ENCODE data around the gene RCAN1. TPM values are rescaled to one million over a fixed set of nuclear protein-coding genes. Genes with fewer than 3 reads are reported as not detected.

Gene RCAN1
- total RNA-seq = 1 to 10 TPM; 6.7 to 8.9 (median 8.2) TPM
- total RNA-seq (2013) = 10.1 TPM

- peak within 1 kb of the TSS; percentile 91 to 94 for H3K27ac Mint-ChIP-seq
- H3K9me3 ChIP-seq (ENCODE audit: control insufficient read depth, insufficient read depth, low read length) = no peaks in the 10 kb centered on the region
- peak within 1 kb of the TSS; percentile 71 for H3K27ac ChIP-seq (ENCODE audit: low read length)
- H3K36me3 ChIP-seq (ENCODE audit: control insufficient read depth, insufficient read depth, low read length) = no peaks in the 10 kb centered on the region
- WGBS (ENCODE audit: insufficient coverage) = under 1% methylated on average over 121 of the region's 121 CpGs
- no peaks in the 10 kb centered on the region for H3K36me3 Mint-ChIP-seq
- H3K4me3 ChIP-seq (ENCODE audit: low read length) = peak within 1 kb of the TSS; percentile 38
- peak; percentile 78 to 94 for DNase-seq
- H3K27me3 Mint-ChIP-seq (ENCODE audit: low read depth in 2 of 2) = peaks cover 0 to 6% of the 10 kb centered on the region in 2 donors
- H3K9me3 Mint-ChIP-seq = no peaks in the 10 kb centered on the region
- H3K4me1 ChIP-seq (ENCODE audit: control insufficient read depth, insufficient read depth, low read length) = peaks cover 10% of the 10 kb centered on the region
- H3K4me3 Mint-ChIP-seq = peak within 1 kb of the TSS; percentile 93
- ATAC-seq = peak; percentile 95 to 99 (median 97)
- no peak for TF ChIP-seq CTCF (IDR thresholded peaks at IDR 0.05)
- H3K27me3 ChIP-seq (ENCODE audit: control insufficient read depth, insufficient read depth, low read length) = no peaks in the 10 kb centered on the region
- intact Hi-C loops (cut with micrococcal nuclease) = loop anchor here (2.0 to 5.0 kb wide), 3 partner anchors 60 to 973 kb away; partner anchors contain the start of genes ATP5PO, CRYZL1 and ITSN1
- peaks cover 28 to 30% of the 10 kb centered on the region in 2 donors for H3K4me1 Mint-ChIP-seq
Measured at GRCh38 chr21:34614628-34615486, at the start of gene RCAN1. Gene RCAN1, minus strand, starts transcription at chr21:34615113. Its CDS starts 102 bp downstream, at chr21:34615011.

GRCh38 chr21:34661848-34662247 lies 46.9 kb upstream of the RCAN1 start:
- Mint-ChIP-seq H3K9me3 (peaks cover 10 to 11% of the 10 kb centered on the region in 2 donors), H3K27me3 (ENCODE audit: low read depth in 2 of 2) (peaks cover 38 to 51% of the 10 kb centered on the region in 2 donors), H3K27ac (no peak overlapping the region), H3K4me1 (no peaks in the 10 kb centered on the region), H3K4me3 (no peak overlapping the region), H3K36me3 (peaks cover 24% of the 10 kb centered on the region)
- TF ChIP-seq CTCF (IDR thresholded peaks at IDR 0.05) = no peak
- H3K4me3 ChIP-seq (ENCODE audit: low read length) = no peak overlapping the region
- peaks cover 8% of the 10 kb centered on the region for H3K9me3 ChIP-seq (ENCODE audit: control insufficient read depth, insufficient read depth, low read length)
- no peak overlapping the region for H3K27ac ChIP-seq (ENCODE audit: low read length)
- DNase-seq (no peak), ATAC-seq (no peak)
- H3K27me3 ChIP-seq (ENCODE audit: control insufficient read depth, insufficient read depth, low read length) = peaks cover 9% of the 10 kb centered on the region
- no peaks in the 10 kb centered on the region for H3K4me1 ChIP-seq (ENCODE audit: control insufficient read depth, insufficient read depth, low read length)
- intact Hi-C loops (cut with micrococcal nuclease) = no loop called here
- H3K36me3 ChIP-seq (ENCODE audit: control insufficient read depth, insufficient read depth, low read length) = no peaks in the 10 kb centered on the region

- H3K36me3 Mint-ChIP-seq = no peaks in the 10 kb centered on the region
- ATAC-seq (no peak), DNase-seq (no peak)
- Histone ChIP-seq H3K27ac (ENCODE audit: low read length) (no peak overlapping the region), H3K36me3 (ENCODE audit: control insufficient read depth, insufficient read depth, low read length) (no peaks in the 10 kb centered on the region), H3K9me3 (ENCODE audit: control insufficient read depth, insufficient read depth, low read length) (peaks cover 4% of the 10 kb centered on the region), H3K27me3 (ENCODE audit: control insufficient read depth, insufficient read depth, low read length) (no peaks in the 10 kb centered on the region), H3K4me1 (ENCODE audit: control insufficient read depth, insufficient read depth, low read length) (no peaks in the 10 kb centered on the region), H3K4me3 (ENCODE audit: low read length) (no peak overlapping the region)
- H3K27ac Mint-ChIP-seq = no peak overlapping the region
- peaks cover 42 to 59% of the 10 kb centered on the region in 2 donors for H3K27me3 Mint-ChIP-seq (ENCODE audit: low read depth in 2 of 2)
- no peaks in the 10 kb centered on the region for H3K9me3 Mint-ChIP-seq
- peaks cover 0 to 8% of the 10 kb centered on the region in 2 donors for H3K4me1 Mint-ChIP-seq
- intact Hi-C loops (cut with micrococcal nuclease) = no loop called here
- WGBS (ENCODE audit: insufficient coverage) = 95% methylated on average over 6 of the region's 6 CpGs
- TF ChIP-seq CTCF (IDR thresholded peaks at IDR 0.05) = no peak
- no peak overlapping the region for H3K4me3 Mint-ChIP-seq
Measured at GRCh38 chr21:34653522-34653921, 38.6 kb upstream of the RCAN1 start.
